PFSK-1 (cell line): ENCODE data around the gene FAM24A.

Experiments used
- FOXP2 ChIP-seq: optimal IDR thresholded peaks from 2 replicates; pipeline ENCODE3; 2011; ENCODE audit warnings: borderline replicate concordance, control low read depth, inconsistent platforms; ENCODE audit not compliant: insufficient read depth; ENCODE audit errors: extremely low read length, extremely low read depth
- POLR2AphosphoS5 ChIP-seq: IDR thresholded peaks from 2 replicates; pipeline ENCODE4 v1.6.1; 2012; ENCODE audit warnings: low read depth, mild to moderate bottlenecking, control low read depth, low read length, moderate library complexity
- SIN3A ChIP-seq: IDR thresholded peaks from 2 replicates; pipeline ENCODE4 v1.6.1; 2012; ENCODE audit warnings: mild to moderate bottlenecking, low read length, moderate library complexity, borderline replicate concordance; ENCODE audit not compliant: insufficient read depth
- TAF1 ChIP-seq: IDR thresholded peaks from 2 replicates; pipeline ENCODE4 v1.6.1; 2012; ENCODE audit warnings: low read length, control low read depth, borderline replicate concordance; ENCODE audit not compliant: insufficient read depth
- TF ChIP-seq, protein P1 (sequence below), 2 experiments: IDR thresholded peaks; 2 replicates each; pipeline versions ENCODE4 v1.6.1 to v1.8.0; 2011 to 2012; ENCODE audit warnings: low read depth in 2 of 2, low read length in 2 of 2, control low read depth in 1 of 2, inconsistent platforms in 1 of 2, mild to moderate bottlenecking in 1 of 2, moderate library complexity in 1 of 2; ENCODE audit not compliant: insufficient read depth in 1 of 2

DNA sequence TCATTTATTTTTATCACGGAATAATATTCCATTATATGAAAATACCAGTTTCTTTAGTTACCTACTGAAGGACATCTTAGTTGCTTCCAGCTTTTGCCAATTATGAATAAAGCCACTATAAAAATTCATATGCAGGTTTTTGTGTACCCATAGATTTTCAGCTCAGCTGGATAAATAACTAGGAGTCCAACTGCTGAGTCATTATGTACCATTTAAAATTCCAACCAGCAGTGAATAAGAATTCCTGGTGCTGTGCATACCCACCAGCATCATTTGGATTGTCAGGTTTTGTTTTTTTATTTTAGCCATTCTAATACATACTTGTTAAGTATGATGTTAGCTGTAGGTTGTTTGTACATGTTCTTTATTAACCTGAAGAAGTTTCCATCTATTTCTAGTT, 45.5 kb upstream of the FAM24A start:
- no peak for TF ChIP-seq TAF1
- TF ChIP-seq, protein P1, sequence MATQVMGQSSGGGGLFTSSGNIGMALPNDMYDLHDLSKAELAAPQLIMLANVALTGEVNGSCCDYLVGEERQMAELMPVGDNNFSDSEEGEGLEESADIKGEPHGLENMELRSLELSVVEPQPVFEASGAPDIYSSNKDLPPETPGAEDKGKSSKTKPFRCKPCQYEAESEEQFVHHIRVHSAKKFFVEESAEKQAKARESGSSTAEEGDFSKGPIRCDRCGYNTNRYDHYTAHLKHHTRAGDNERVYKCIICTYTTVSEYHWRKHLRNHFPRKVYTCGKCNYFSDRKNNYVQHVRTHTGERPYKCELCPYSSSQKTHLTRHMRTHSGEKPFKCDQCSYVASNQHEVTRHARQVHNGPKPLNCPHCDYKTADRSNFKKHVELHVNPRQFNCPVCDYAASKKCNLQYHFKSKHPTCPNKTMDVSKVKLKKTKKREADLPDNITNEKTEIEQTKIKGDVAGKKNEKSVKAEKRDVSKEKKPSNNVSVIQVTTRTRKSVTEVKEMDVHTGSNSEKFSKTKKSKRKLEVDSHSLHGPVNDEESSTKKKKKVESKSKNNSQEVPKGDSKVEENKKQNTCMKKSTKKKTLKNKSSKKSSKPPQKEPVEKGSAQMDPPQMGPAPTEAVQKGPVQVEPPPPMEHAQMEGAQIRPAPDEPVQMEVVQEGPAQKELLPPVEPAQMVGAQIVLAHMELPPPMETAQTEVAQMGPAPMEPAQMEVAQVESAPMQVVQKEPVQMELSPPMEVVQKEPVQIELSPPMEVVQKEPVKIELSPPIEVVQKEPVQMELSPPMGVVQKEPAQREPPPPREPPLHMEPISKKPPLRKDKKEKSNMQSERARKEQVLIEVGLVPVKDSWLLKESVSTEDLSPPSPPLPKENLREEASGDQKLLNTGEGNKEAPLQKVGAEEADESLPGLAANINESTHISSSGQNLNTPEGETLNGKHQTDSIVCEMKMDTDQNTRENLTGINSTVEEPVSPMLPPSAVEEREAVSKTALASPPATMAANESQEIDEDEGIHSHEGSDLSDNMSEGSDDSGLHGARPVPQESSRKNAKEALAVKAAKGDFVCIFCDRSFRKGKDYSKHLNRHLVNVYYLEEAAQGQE (IDR thresholded peaks at IDR 0.05; ENCODE audit: insufficient read depth in 1 of 2, low read depth in 2 of 2, low read length in 2 of 2): no peak
- no peak for TF ChIP-seq POLR2AphosphoS5
- TF ChIP-seq FOXP2: no peak
- no peak for TF ChIP-seq SIN3A
